Smooth muscle cell of the brain vasculature (primary cell): Measurements from ENCODE around the gene GUCY2C.

Experiments
- DNase-seq: peaks from one replicate; pipeline ENCODE4 v3.0.0-alpha.2; 2012; ENCODE audit warnings: low read depth, low spot score

GUCY2C gene

GRCh38 chr12:14572401-14572800 lies 124.0 kb downstream of the GUCY2C start:
- no peak for DNase-seq

GRCh38 chr12:14571779-14572178 lies 124.6 kb downstream of the GUCY2C start:
- DNase-seq, result no peak

GRCh38 chr12:14570231-14570630 lies 126.2 kb downstream of the GUCY2C start:
- no peak for DNase-seq

- no peak for DNase-seq
Observed at GRCh38 chr12:14567351-14568162, 128.8 kb downstream of the GUCY2C start, which contains the start of gene PLBD1. Gene PLBD1, minus strand, starts transcription at chr12:14567883. Its CDS starts 187 bp downstream, at chr12:14567696.

GRCh38 chr12:14564336-14564959 lies 132.0 kb downstream of the GUCY2C start:
- DNase-seq, result no peak

GRCh38 chr12:14563046-14563445 lies 133.4 kb downstream of the GUCY2C start:
- DNase-seq, result no peak
